PC-9 (cell line): ENCODE results near the gene HMG20A.

Experiments used
- EZH2 ChIP-seq: fragments of 200-600 bp; sonication (generic); IDR thresholded peaks from 2 replicates; pipeline ENCODE4 v1.8.0; 2017; ENCODE audit warnings: antibody characterized with exemption, low read depth
- TF ChIP-seq, protein P1 (sequence below): fragments of 200-600 bp; sonication (generic); conservative IDR thresholded peaks from 2 replicates; pipeline ENCODE4 v1.6.1; 2017; ENCODE audit warnings: mixed run types, antibody characterized with exemption, mild to moderate bottlenecking, moderate library complexity

DNA sequence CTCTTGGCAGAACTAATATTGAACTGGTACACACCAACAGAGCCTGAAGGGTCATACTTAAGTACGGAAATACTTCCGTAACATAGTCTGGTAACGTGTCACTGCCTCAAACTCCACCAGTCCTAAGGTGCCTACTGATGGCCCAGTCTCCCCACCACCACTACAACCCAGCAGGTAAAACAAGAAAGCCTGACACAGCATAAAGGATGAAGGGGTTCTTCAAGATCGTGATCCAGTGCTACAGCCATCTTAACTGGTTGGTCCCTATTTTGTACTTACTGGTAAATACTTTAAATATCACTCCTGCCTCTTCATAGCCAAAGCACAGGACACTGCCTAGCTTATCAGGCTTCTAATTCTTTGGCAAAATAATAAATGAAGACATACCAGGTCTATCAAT lies 47.2 kb upstream of the HMG20A start:
- TF ChIP-seq, protein P1, sequence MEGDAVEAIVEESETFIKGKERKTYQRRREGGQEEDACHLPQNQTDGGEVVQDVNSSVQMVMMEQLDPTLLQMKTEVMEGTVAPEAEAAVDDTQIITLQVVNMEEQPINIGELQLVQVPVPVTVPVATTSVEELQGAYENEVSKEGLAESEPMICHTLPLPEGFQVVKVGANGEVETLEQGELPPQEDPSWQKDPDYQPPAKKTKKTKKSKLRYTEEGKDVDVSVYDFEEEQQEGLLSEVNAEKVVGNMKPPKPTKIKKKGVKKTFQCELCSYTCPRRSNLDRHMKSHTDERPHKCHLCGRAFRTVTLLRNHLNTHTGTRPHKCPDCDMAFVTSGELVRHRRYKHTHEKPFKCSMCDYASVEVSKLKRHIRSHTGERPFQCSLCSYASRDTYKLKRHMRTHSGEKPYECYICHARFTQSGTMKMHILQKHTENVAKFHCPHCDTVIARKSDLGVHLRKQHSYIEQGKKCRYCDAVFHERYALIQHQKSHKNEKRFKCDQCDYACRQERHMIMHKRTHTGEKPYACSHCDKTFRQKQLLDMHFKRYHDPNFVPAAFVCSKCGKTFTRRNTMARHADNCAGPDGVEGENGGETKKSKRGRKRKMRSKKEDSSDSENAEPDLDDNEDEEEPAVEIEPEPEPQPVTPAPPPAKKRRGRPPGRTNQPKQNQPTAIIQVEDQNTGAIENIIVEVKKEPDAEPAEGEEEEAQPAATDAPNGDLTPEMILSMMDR: no peak
- no peak for TF ChIP-seq EZH2
